Mucosa of stomach (tissue), 1 donor: ENCODE measurements around the gene ZNF785.
"Not testable (repeated sequence)": the region's sequence is repeated elsewhere in the genome, so short reads cannot be mapped to it uniquely, and the experiment has no call there.

Source experiments
- H3K27me3 ChIP-seq: one replicate; pipeline ENCODE4 v1.7.0; 2013; ENCODE audit warnings: mild to moderate bottlenecking, low read length; ENCODE audit not compliant: control insufficient read depth, insufficient read depth
- H3K36me3 ChIP-seq: one replicate; pipeline ENCODE4 v1.7.0; 2013; ENCODE audit warnings: low read length; ENCODE audit not compliant: control insufficient read depth, insufficient read depth
- H3K4me1 ChIP-seq: one replicate; pipeline ENCODE4 v1.7.0; 2013; ENCODE audit warnings: mild to moderate bottlenecking, low read length; ENCODE audit not compliant: control insufficient read depth, insufficient read depth
- H3K4me3 ChIP-seq: one replicate; pipeline ENCODE4 v1.7.0; 2013; ENCODE audit warnings: low read length
- H3K9ac ChIP-seq: one replicate; pipeline ENCODE4 v1.7.0; 2013; ENCODE audit warnings: mild to moderate bottlenecking, low read length, moderate library complexity
- H3K9me3 ChIP-seq: one replicate; pipeline ENCODE4 v1.7.0; 2013; ENCODE audit warnings: mild to moderate bottlenecking, low read length, moderate library complexity; ENCODE audit not compliant: control insufficient read depth
- donor health status: Pancreatic carcinoma.

ZNF785 gene

DNA sequence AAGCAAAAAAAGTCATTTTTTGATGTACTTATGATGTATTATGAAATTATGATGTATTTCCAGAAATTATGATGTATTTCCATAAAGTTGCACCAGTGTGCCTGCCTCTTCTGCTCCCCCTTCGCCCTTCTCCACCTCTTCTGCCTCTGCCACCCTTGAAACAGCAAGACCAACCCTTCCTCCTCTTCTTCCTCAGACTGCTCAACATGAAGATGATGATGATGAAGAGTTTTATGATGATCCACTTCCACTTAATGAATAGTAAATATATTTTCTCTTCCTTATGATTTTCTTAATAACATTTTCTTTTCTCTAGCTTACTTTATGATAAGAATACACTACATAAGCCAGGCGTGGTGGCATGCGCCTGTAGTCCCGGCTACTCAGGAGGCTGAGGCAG is 7.4 kb upstream of the ZNF785 start:
- H3K36me3 ChIP-seq = no peaks in the 10 kb centered on the region
- no peak overlapping the region for H3K9ac ChIP-seq
- no peaks in the 10 kb centered on the region for H3K9me3 ChIP-seq
- H3K4me1 ChIP-seq = no peaks in the 10 kb centered on the region
- no peaks in the 10 kb centered on the region for H3K27me3 ChIP-seq
- H3K4me3 ChIP-seq = no peak overlapping the region

GRCh38 chr16:30590869-30591268 is 5.4 kb upstream of the ZNF785 start:
- H3K36me3 ChIP-seq, H3K9me3 ChIP-seq, H3K4me1 ChIP-seq, H3K4me3 ChIP-seq, H3K9ac ChIP-seq, H3K27me3 ChIP-seq: not testable (repeated sequence)

- H3K4me1 ChIP-seq, H3K9me3 ChIP-seq, H3K9ac ChIP-seq, H3K4me3 ChIP-seq, H3K27me3 ChIP-seq, H3K36me3 ChIP-seq: not testable (repeated sequence)
Measured at GRCh38 chr16:30589582-30589981, 4.1 kb upstream of the ZNF785 start.

GRCh38 chr16:30588651-30589050 is 3.2 kb upstream of the ZNF785 start:
- Histone ChIP-seq H3K27me3 (no peaks in the 10 kb centered on the region), H3K4me3 (no peak overlapping the region), H3K4me1 (peaks cover 5% of the 10 kb centered on the region), H3K9me3 (no peaks in the 10 kb centered on the region), H3K9ac (no peak overlapping the region), H3K36me3 (no peaks in the 10 kb centered on the region)

DNA sequence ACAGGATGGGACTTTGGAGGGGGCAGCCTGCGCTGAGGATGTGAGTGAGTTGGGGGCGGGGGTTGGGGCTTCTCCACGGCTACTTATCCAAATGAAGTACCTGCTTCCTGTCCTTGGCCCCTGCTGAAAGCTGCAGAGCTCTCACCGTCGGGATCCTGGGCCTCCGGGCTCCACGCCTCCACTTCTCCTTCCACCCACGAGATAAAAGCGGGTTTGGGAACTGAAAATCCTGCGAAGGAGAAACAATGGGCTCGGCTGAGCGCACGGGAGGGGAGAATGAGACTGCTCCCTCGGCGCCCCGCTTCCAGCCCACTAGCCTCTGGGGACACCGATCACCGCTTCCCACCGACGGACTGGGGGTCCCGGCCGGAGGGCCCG is 486 bp downstream of the ZNF785 start:
- Histone ChIP-seq H3K9ac (peak overlapping the region; percentile 94), H3K9me3 (no peaks in the 10 kb centered on the region), H3K27me3 (no peaks in the 10 kb centered on the region), H3K36me3 (no peaks in the 10 kb centered on the region), H3K4me3 (peak overlapping the region; percentile 72), H3K4me1 (peaks cover 14% of the 10 kb centered on the region)

DNA sequence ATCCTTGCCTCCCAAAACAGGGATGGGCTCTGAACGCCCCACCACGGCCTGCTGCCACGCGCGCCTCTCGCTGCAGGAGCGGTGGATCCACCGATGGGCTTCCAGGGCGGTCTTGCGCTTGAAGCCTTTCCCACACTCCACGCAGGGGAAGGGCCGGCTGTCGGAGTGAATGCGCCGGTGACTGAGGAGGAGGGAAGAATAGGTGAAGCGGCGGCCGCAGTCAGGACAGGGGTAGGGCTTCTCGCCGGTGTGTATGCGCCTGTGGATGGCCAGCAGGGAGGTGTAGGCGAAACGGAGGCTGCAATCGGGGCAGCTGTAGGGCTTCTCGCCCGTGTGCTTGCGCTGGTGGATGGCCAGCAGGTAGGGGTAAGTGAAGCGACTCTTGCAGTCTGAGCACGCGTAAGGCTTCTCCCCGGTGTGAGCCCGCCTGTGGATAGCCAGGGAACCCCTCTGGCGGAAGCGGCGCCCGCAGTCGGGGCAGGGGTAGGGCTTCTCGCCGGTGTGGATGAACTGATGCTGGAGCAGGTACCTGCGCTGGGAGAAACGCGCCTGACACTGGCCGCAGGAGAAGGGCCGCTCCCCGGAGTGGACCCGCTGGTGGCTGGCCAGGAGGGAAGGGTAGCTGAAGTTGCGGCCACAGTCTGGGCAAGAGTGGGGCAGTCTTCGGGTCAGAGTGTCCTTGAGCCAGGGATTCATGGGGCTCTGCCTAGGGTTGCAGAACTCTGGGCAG is 2.7 kb downstream of the ZNF785 start:
- no peaks in the 10 kb centered on the region for H3K27me3 ChIP-seq
- no peak overlapping the region for H3K9ac ChIP-seq
- no peaks in the 10 kb centered on the region for H3K36me3 ChIP-seq
- no peaks in the 10 kb centered on the region for H3K9me3 ChIP-seq
- H3K4me3 ChIP-seq = no peak overlapping the region
- H3K4me1 ChIP-seq = peaks cover 14% of the 10 kb centered on the region

DNA sequence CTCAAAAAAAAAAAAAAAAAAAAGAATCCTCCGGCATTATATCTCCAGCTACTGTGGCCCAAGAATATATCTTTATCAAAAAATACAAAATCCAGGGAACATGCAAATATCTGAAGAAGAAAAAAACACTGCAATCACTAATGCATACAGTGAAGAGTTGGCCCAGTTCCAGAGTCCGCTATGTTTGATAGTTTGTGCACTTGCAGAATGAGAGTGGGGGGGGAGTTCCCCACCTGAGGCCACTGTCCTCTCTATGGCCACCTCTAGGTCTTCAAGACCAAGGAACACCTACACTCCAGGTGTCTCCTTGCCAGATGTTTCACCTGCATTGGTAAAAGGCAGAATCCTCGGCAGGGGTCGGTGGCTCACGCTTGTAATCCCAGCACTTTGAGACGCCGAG is 4.0 kb downstream of the ZNF785 start:
- no peaks in the 10 kb centered on the region for H3K27me3 ChIP-seq
- peaks cover 14% of the 10 kb centered on the region for H3K4me1 ChIP-seq
- no peak overlapping the region for H3K9ac ChIP-seq
- H3K4me3 ChIP-seq = no peak overlapping the region
- no peaks in the 10 kb centered on the region for H3K36me3 ChIP-seq
- H3K9me3 ChIP-seq = no peaks in the 10 kb centered on the region

GRCh38 chr16:30574678-30575077 is 10.8 kb downstream of the ZNF785 start:
- Histone ChIP-seq H3K27me3 (no peaks in the 10 kb centered on the region), H3K36me3 (no peaks in the 10 kb centered on the region), H3K9ac (no peak overlapping the region), H3K4me3 (no peak overlapping the region), H3K4me1 (peaks cover 16% of the 10 kb centered on the region), H3K9me3 (no peaks in the 10 kb centered on the region)

- H3K9me3 ChIP-seq = no peaks in the 10 kb centered on the region
- H3K36me3 ChIP-seq = no peaks in the 10 kb centered on the region
- H3K9ac ChIP-seq = peak within 1 kb of the TSS; percentile 95
- peaks cover 16% of the 10 kb centered on the region for H3K4me1 ChIP-seq
- peak within 1 kb of the TSS; percentile 79 for H3K4me3 ChIP-seq
- no peaks in the 10 kb centered on the region for H3K27me3 ChIP-seq
Measured at GRCh38 chr16:30571445-30572322, 13.8 kb downstream of the ZNF785 start, which contains the start of gene ZNF688. ZNF688 (minus strand) TSS chr16:30571714; CDS start chr16:30571629, 85 bp downstream.

DNA sequence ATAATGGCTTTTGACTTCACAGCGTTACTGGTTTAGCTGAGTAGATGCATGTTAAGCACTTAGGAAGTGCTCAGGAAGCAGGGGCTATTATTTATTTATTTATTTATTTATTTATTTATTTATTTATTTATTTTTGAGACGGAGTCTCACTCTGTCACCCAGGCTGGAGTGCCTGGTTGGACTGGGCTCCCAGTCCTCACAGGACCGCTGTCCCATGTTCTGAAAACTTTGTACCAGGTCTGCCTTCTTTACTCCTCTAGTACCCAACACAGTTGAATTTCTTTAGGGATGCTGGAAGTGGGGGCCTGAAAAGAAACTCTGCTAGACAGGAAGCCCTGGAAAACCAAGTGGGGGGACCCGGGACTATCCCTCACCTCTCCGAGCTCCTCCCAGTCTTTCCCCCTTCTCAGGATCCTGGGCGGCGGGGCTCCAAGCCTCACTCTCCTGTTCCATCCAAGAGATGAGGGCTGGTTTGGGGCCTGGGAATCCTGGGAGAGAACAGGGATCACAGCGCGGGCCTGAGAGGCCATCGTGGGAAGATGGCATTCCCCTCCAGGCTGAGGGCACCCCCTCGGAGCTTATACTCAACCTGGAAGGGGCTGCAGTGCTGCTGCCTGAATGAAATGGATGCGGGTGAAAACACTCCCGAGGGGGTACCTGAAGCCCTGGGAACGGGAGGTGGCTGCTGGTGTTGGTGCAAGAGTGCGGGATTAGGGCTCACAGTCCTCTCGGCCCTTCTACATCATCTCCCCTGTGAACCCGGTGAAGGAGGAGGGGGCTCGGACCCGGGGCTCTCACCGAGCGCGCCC is 14.7 kb downstream of the ZNF785 start:
- no peaks in the 10 kb centered on the region for H3K36me3 ChIP-seq
- peak overlapping the region; percentile 95 for H3K9ac ChIP-seq
- peaks cover 16% of the 10 kb centered on the region for H3K4me1 ChIP-seq
- no peaks in the 10 kb centered on the region for H3K27me3 ChIP-seq
- no peaks in the 10 kb centered on the region for H3K9me3 ChIP-seq
- peak overlapping the region; percentile 79 for H3K4me3 ChIP-seq

- H3K27me3 ChIP-seq = no peaks in the 10 kb centered on the region
- H3K4me3 ChIP-seq = no peak overlapping the region
- no peak overlapping the region for H3K9ac ChIP-seq
- H3K4me1 ChIP-seq = peaks cover 16% of the 10 kb centered on the region
- H3K9me3 ChIP-seq = no peaks in the 10 kb centered on the region
- no peaks in the 10 kb centered on the region for H3K36me3 ChIP-seq
Measured at GRCh38 chr16:30569746-30570635, 15.5 kb downstream of the ZNF785 start.
